ENCODE results near the gene POMT2. TPM values are rescaled to one million over a fixed set of nuclear protein-coding genes. Genes with fewer than 3 reads are reported as not detected.
"Not testable (repeated sequence)": the region's sequence is repeated elsewhere in the genome, so short reads cannot be mapped to it uniquely, and the experiment has no call there.

The POMT2 gene
- total and polyA plus RNA-seq, 7 donors = 3.6 to 21.0 (median 15.6) TPM

- intact Hi-C loops (cut with DNase I) = loop anchor here (5.0 kb wide), 2 partner anchors 167 to 447 kb away; no protein-coding TSS in a partner anchor
- Histone ChIP-seq H3K9me3 (no peaks in the 10 kb centered on the region), H3K4me3 (no peak overlapping the region), H3K27ac (peak overlapping the region in 3 of 4 donors; percentile 94 to 99 (median 98)), H3K4me1 (peaks cover 0 to 40% (median 38%) of the 10 kb centered on the region in 4 donors), H3K36me3 (no peaks in the 10 kb centered on the region), H3K27me3 (no peaks in the 10 kb centered on the region)
- TF ChIP-seq EP300 (IDR thresholded peaks at IDR 0.05) (no peak), CTCF (IDR thresholded peaks at IDR 0.05) (no peak), POLR2A (IDR thresholded peaks at IDR 0.05) (no peak), POLR2AphosphoS5 (IDR thresholded peaks at IDR 0.05) (no peak)
- DNase-seq = peak; percentile 45
- WGBS, 2 donors = 71 to 77% methylated on average over 5 of the region's 5 CpGs
Observed at GRCh38 chr14:77319422-77319821, 1.3 kb downstream of the POMT2 start.

GRCh38 chr14:77318756-77319155 lies 1.9 kb downstream of the POMT2 start:
- WGBS, 2 donors = 94 to 95% methylated on average over 11 of the region's 11 CpGs
- H3K36me3 ChIP-seq, H3K27ac ChIP-seq, H3K4me3 ChIP-seq, H3K27me3 ChIP-seq, H3K9me3 ChIP-seq: not testable (repeated sequence)
- peaks cover 0 to 46% (median 44%) of the 10 kb centered on the region in 4 donors for H3K4me1 ChIP-seq
- DNase-seq = peak; percentile 59
- intact Hi-C loops (cut with DNase I) = loop anchor here (5.0 kb wide), 2 partner anchors 166 to 446 kb away; no protein-coding TSS in a partner anchor

GRCh38 chr14:77318006-77318553 lies 2.6 kb downstream of the POMT2 start:
- no peak overlapping the region for H3K4me3 ChIP-seq
- H3K4me1 ChIP-seq = peaks cover 0 to 51% (median 51%) of the 10 kb centered on the region in 4 donors
- H3K27ac ChIP-seq = no peak overlapping the region
- no peaks in the 10 kb centered on the region for H3K9me3 ChIP-seq
- no peaks in the 10 kb centered on the region for H3K27me3 ChIP-seq
- TF ChIP-seq CTCF (IDR thresholded peaks at IDR 0.05) (no peak), POLR2A (IDR thresholded peaks at IDR 0.05) (no peak), EP300 (IDR thresholded peaks at IDR 0.05) (no peak), POLR2AphosphoS5 (IDR thresholded peaks at IDR 0.05) (no peak)
- 83 to 85% methylated on average over 5 of the region's 5 CpGs for WGBS, 2 donors
- intact Hi-C loops (cut with DNase I) = loop anchor here (5.0 kb wide), 2 partner anchors 166 to 446 kb away; no protein-coding TSS in a partner anchor
- peak; percentile 41 for DNase-seq
- no peaks in the 10 kb centered on the region for H3K36me3 ChIP-seq

GRCh38 chr14:77316872-77317301 lies 3.8 kb downstream of the POMT2 start:
- intact Hi-C loops (cut with DNase I) = loop anchor here (2.0 to 5.0 kb wide), 3 partner anchors 16 to 445 kb away; no protein-coding TSS in a partner anchor
- H3K4me1 ChIP-seq = peaks cover 0 to 49% (median 45%) of the 10 kb centered on the region in 4 donors
- no peaks in the 10 kb centered on the region for H3K9me3 ChIP-seq
- TF ChIP-seq POLR2AphosphoS5 (IDR thresholded peaks at IDR 0.05) = no peak
- no peak for TF ChIP-seq EP300 (IDR thresholded peaks at IDR 0.05)
- no peak for TF ChIP-seq CTCF (IDR thresholded peaks at IDR 0.05)
- no peak for TF ChIP-seq POLR2A (IDR thresholded peaks at IDR 0.05)
- no peak overlapping the region for H3K4me3 ChIP-seq
- DNase-seq = peak; percentile 46
- no peaks in the 10 kb centered on the region for H3K27me3 ChIP-seq
- H3K27ac ChIP-seq = no peak overlapping the region
- no peaks in the 10 kb centered on the region for H3K36me3 ChIP-seq
- WGBS, 2 donors = 32 to 75% methylated on average over 5 of the region's 5 CpGs

- intact Hi-C loops (cut with DNase I) = loop anchor here (2.0 to 5.0 kb wide), 3 partner anchors 15 to 444 kb away; no protein-coding TSS in a partner anchor
- peak overlapping the region in 1 of 4 donors; percentile 59 for H3K27ac ChIP-seq
Observed at GRCh38 chr14:77316195-77316505, 4.5 kb downstream of the POMT2 start.

More at GRCh38 chr14:77316195-77316505, 4.5 kb downstream of the POMT2 start:
- H3K36me3 ChIP-seq = no peaks in the 10 kb centered on the region
- peak; percentile 30 for DNase-seq
- no peak overlapping the region for H3K4me3 ChIP-seq
- TF ChIP-seq CTCF (IDR thresholded peaks at IDR 0.05) (peak in 1 of 4 experiments; percentile 18), EP300 (IDR thresholded peaks at IDR 0.05) (no peak), POLR2A (IDR thresholded peaks at IDR 0.05) (no peak), POLR2AphosphoS5 (IDR thresholded peaks at IDR 0.05) (no peak)
- WGBS, 2 donors = 32 to 33% methylated on average over 1 of the region's 1 CpG
- H3K27me3 ChIP-seq = no peaks in the 10 kb centered on the region
- no peaks in the 10 kb centered on the region for H3K9me3 ChIP-seq
- H3K4me1 ChIP-seq = peaks cover 0 to 49% (median 44%) of the 10 kb centered on the region in 4 donors
